ENCODE measurements around the gene ZHX3. TPM values are rescaled to one million over a fixed set of nuclear protein-coding genes. Genes with fewer than 3 reads are reported as not detected.
A peak's percentile ranks its signal among the peaks of the same experiment; 100 is the strongest.

Gene ZHX3
- total RNA-seq, 1 donor from 2014 or later, result 34.6 TPM

- TF ChIP-seq CTCF (IDR thresholded peaks at IDR 0.05; ENCODE audit: borderline replicate concordance), result no peak
- no peaks in the 10 kb centered on the region for H3K27me3 ChIP-seq (ENCODE audit: low read depth)
- peaks cover 7% of the 10 kb centered on the region for H3K4me1 ChIP-seq
- H3K36me3 ChIP-seq, result peaks cover 65% of the 10 kb centered on the region
- peak overlapping the region; percentile 16 for H3K27ac ChIP-seq (replicated peaks)
- DNase-seq, result peak; percentile 52
- intact Hi-C loops (cut with micrococcal nuclease), result no loop called here
- no peak overlapping the region for H3K4me3 ChIP-seq
- no peaks in the 10 kb centered on the region for H3K9me3 ChIP-seq (replicated peaks)
Measured at GRCh38 chr20:41347523-41348429, 30.2 kb upstream of the ZHX3 start.

GRCh38 chr20:41345729-41346067 is 28.2 kb upstream of the ZHX3 start:
- no peak for TF ChIP-seq CTCF (IDR thresholded peaks at IDR 0.05; ENCODE audit: borderline replicate concordance)
- no peak overlapping the region for H3K27ac ChIP-seq (replicated peaks)
- no peak overlapping the region for H3K4me3 ChIP-seq
- H3K9me3 ChIP-seq (replicated peaks), result no peaks in the 10 kb centered on the region
- no peaks in the 10 kb centered on the region for H3K27me3 ChIP-seq (ENCODE audit: low read depth)
- no peak for DNase-seq
- intact Hi-C loops (cut with micrococcal nuclease), result no loop called here
- H3K4me1 ChIP-seq, result peaks cover 26% of the 10 kb centered on the region
- peaks cover 45% of the 10 kb centered on the region for H3K36me3 ChIP-seq

- H3K9me3 ChIP-seq (replicated peaks), result no peaks in the 10 kb centered on the region
- intact Hi-C loops (cut with micrococcal nuclease), result loop anchor here (5.0 kb wide), 1 partner anchor 67 kb away; no protein-coding TSS in a partner anchor
- peaks cover 40% of the 10 kb centered on the region for H3K36me3 ChIP-seq
- no peak for TF ChIP-seq CTCF (IDR thresholded peaks at IDR 0.05; ENCODE audit: borderline replicate concordance)
- H3K27ac ChIP-seq (replicated peaks), result no peak overlapping the region
- no peak overlapping the region for H3K4me3 ChIP-seq
- H3K27me3 ChIP-seq (ENCODE audit: low read depth), result no peaks in the 10 kb centered on the region
- no peak for DNase-seq
- H3K4me1 ChIP-seq, result peaks cover 32% of the 10 kb centered on the region
Measured at GRCh38 chr20:41344938-41345728, 27.6 kb upstream of the ZHX3 start.

GRCh38 chr20:41344477-41344876 is 26.9 kb upstream of the ZHX3 start:
- no peaks in the 10 kb centered on the region for H3K9me3 ChIP-seq (replicated peaks)
- peaks cover 38% of the 10 kb centered on the region for H3K4me1 ChIP-seq
- H3K27me3 ChIP-seq (ENCODE audit: low read depth), result no peaks in the 10 kb centered on the region
- no peak overlapping the region for H3K27ac ChIP-seq (replicated peaks)
- H3K4me3 ChIP-seq, result no peak overlapping the region
- intact Hi-C loops (cut with micrococcal nuclease), result loop anchor here (5.0 kb wide), 1 partner anchor 68 kb away; no protein-coding TSS in a partner anchor
- no peak for TF ChIP-seq CTCF (IDR thresholded peaks at IDR 0.05; ENCODE audit: borderline replicate concordance)
- H3K36me3 ChIP-seq, result peaks cover 33% of the 10 kb centered on the region
- no peak for DNase-seq

Measured in left ventricle myocardium inferior (tissue), 1 donor.